SK-N-SH treated with all-trans-retinoic acid at 6 μM for 48 hours (cell line): ENCODE results near the gene SEC22C.

ENCODE experiments used
- ARNTL ChIP-seq: fragments of 450-650 bp; formaldehyde crosslinking; IDR thresholded peaks from 2 replicates; pipeline ENCODE4 v1.5.0; 2020; ENCODE audit warnings: low read depth, mild to moderate bottlenecking, moderate library complexity, borderline replicate concordance
- BACH2 ChIP-seq: fragments of 250-450 bp; sonication (Bioruptor Pico); IDR thresholded peaks from 2 replicates; pipeline ENCODE4 v1.9.0; 2021; ENCODE audit warnings: mild to moderate bottlenecking, borderline replicate concordance
- CREB5 ChIP-seq: fragments of 250-450 bp; sonication (Bioruptor Pico); IDR thresholded peaks from 2 replicates; pipeline ENCODE4 v1.5.1; 2020; ENCODE audit warnings: low read depth, mild to moderate bottlenecking, moderate library complexity
- CSDC2 ChIP-seq: fragments of 250-450 bp; sonication (Bioruptor Pico); IDR thresholded peaks from 2 replicates; pipeline ENCODE4 v1.5.0; 2020; ENCODE audit warnings: mild to moderate bottlenecking, moderate library complexity
- ESRRG ChIP-seq: fragments of 250-450 bp; sonication (Bioruptor Pico); IDR thresholded peaks from 2 replicates; pipeline ENCODE4 v1.6.1; 2021; ENCODE audit warnings: mild to moderate bottlenecking
- ISL1 ChIP-seq: fragments of 250-450 bp; sonication (Bioruptor Pico); IDR thresholded peaks from 2 replicates; pipeline ENCODE4 v2.1.2; 2022; ENCODE audit warnings: mild to moderate bottlenecking, moderate library complexity
- OSR1 ChIP-seq: fragments of 250-450 bp; sonication (Bioruptor Pico); IDR thresholded peaks from 2 replicates; pipeline ENCODE4 v1.8.0; 2022; ENCODE audit warnings: moderate library complexity, mild to moderate bottlenecking, inconsistent platforms
- PATZ1 ChIP-seq: fragments of 250-450 bp; sonication (Bioruptor Pico); IDR thresholded peaks from 2 replicates; pipeline ENCODE4 v1.8.0; 2020; ENCODE audit warnings: mild to moderate bottlenecking, moderate library complexity, borderline replicate concordance
- RARB ChIP-seq: fragments of 250-450 bp; sonication (Bioruptor Pico); IDR thresholded peaks from 2 replicates; pipeline ENCODE4 v1.8.0; 2021; ENCODE audit warnings: mild to moderate bottlenecking, moderate library complexity
- SNAI2 ChIP-seq: fragments of 250-450 bp; sonication (Bioruptor Pico); IDR thresholded peaks from 2 replicates; pipeline ENCODE4 v1.5.0; 2020; ENCODE audit warnings: mild to moderate bottlenecking, moderate library complexity
- ZFP3 ChIP-seq: fragments of 250-450 bp; sonication (Bioruptor Pico); IDR thresholded peaks from 2 replicates; pipeline ENCODE4 v1.5.0; 2020; ENCODE audit warnings: mild to moderate bottlenecking, moderate library complexity
- ZFP30 ChIP-seq: fragments of 450-650 bp; formaldehyde crosslinking; IDR thresholded peaks from 2 replicates; pipeline ENCODE4 v1.5.0; 2022; ENCODE audit warnings: mild to moderate bottlenecking, moderate library complexity
- ZNF70 ChIP-seq: fragments of 450-650 bp; formaldehyde crosslinking; IDR thresholded peaks from 2 replicates; pipeline ENCODE4 v1.5.0; 2020; ENCODE audit warnings: mild to moderate bottlenecking, moderate library complexity

DNA sequence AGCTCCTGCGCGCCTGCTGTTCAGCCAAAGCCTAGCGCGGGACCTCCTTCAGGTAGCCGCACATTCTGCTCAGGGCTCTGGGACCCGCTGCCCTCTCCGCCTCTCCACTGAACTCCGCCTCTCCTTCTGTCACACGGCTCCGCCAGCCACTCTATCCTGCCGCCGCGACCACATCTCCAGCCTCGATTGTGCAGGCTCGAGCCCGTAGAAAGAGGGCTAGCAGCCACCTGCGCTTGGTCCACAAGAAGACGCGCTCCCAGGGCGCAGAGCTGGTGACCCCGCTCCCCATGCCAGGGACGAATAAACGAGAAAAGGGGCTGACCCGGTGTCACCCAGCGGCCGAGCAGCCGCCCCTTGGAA, 80.5 kb downstream of the SEC22C start:
- TF ChIP-seq ZFP30 (no peak), CREB5 (no peak), ESRRG (CRISPR knock-in tag) (no peak), RARB (CRISPR knock-in tag) (no peak), CSDC2 (CRISPR knock-in tag) (no peak), ARNTL (CRISPR knock-in tag) (no peak), ZFP3 (CRISPR knock-in tag) (no peak), PATZ1 (no peak), SNAI2 (CRISPR knock-in tag) (no peak), ISL1 (CRISPR knock-in tag) (no peak), OSR1 (CRISPR knock-in tag) (no peak), ZNF70 (no peak), BACH2 (CRISPR knock-in tag) (no peak)
